ENCODE data around the gene PLCH2. TPM values are rescaled to one million over a fixed set of nuclear protein-coding genes. Genes with fewer than 3 reads are reported as not detected.

The PLCH2 gene
- total and polyA plus RNA-seq, 4 donors = 0.33 to 1.3 (median 1.0) TPM; not detected in 1

- TF ChIP-seq RAD21 (IDR thresholded peaks at IDR 0.05) (no peak), HNF4G (IDR thresholded peaks at IDR 0.05) (no peak), CTCF (IDR thresholded peaks at IDR 0.05; ENCODE audit: low read depth, low read length, missing input control) (no peak), ATF3 (IDR thresholded peaks at IDR 0.05) (no peak), HNF4A (conservative IDR thresholded peaks at IDR 0.05) (no peak), YY1 (IDR thresholded peaks at IDR 0.05) (no peak), FOXA1 (IDR thresholded peaks at IDR 0.05) (no peak), MAX (IDR thresholded peaks at IDR 0.05) (no peak), REST (IDR thresholded peaks at IDR 0.05) (no peak), JUND (IDR thresholded peaks at IDR 0.05) (no peak)
- 90% methylated on average over 9 of the region's 9 CpGs for WGBS
- Histone ChIP-seq H3K36me3 (ENCODE audit: control insufficient read depth in 4 of 4, insufficient read depth in 3 of 4, low read depth in 1 of 4, low read length in 3 of 4) (no peaks in the 10 kb centered on the region), H3K27me3 (ENCODE audit: control insufficient read depth in 4 of 4, insufficient read depth in 4 of 4, low read length in 3 of 4) (no peaks in the 10 kb centered on the region), H3K9me3 (ENCODE audit: control insufficient read depth in 4 of 4, low read length in 3 of 4) (peaks cover 0 to 9% (median 1%) of the 10 kb centered on the region in 4 donors), H3K27ac (ENCODE audit: low read depth in 1 of 2, low read length in 2 of 2) (no peak overlapping the region), H3K9ac (ENCODE audit: low read depth in 1 of 2, low read length in 2 of 2) (no peak overlapping the region), H3K4me3 (ENCODE audit: low read depth in 1 of 3, low read length in 3 of 3) (no peak overlapping the region), H3K4me1 (ENCODE audit: control insufficient read depth in 4 of 4, insufficient read depth in 4 of 4, low read length in 3 of 4) (no peaks in the 10 kb centered on the region)
- DNase-seq (ENCODE audit: low spot score) = no peak
These were observed 10.5 kb downstream of the PLCH2 start for GRCh38 chr1:2486558-2486957.

GRCh38 chr1:2488688-2489087 lies 12.6 kb downstream of the PLCH2 start:
- Histone ChIP-seq H3K4me1 (ENCODE audit: control insufficient read depth in 4 of 4, insufficient read depth in 4 of 4, low read length in 3 of 4) (peaks cover 0 to under 1% (median under 1%) of the 10 kb centered on the region in 4 donors), H3K9me3 (ENCODE audit: control insufficient read depth in 4 of 4, low read length in 3 of 4) (peaks cover 0 to 9% (median 1%) of the 10 kb centered on the region in 4 donors), H3K4me3 (ENCODE audit: low read depth in 1 of 3, low read length in 3 of 3) (no peak overlapping the region), H3K27ac (ENCODE audit: low read depth in 1 of 2, low read length in 2 of 2) (no peak overlapping the region), H3K36me3 (ENCODE audit: control insufficient read depth in 4 of 4, insufficient read depth in 3 of 4, low read depth in 1 of 4, low read length in 3 of 4) (no peaks in the 10 kb centered on the region), H3K27me3 (ENCODE audit: control insufficient read depth in 4 of 4, insufficient read depth in 4 of 4, low read length in 3 of 4) (no peaks in the 10 kb centered on the region), H3K9ac (ENCODE audit: low read depth in 1 of 2, low read length in 2 of 2) (no peak overlapping the region)
- DNase-seq (ENCODE audit: low spot score) = no peak
- WGBS = 89% methylated on average over 2 of the region's 2 CpGs
- TF ChIP-seq MAX (IDR thresholded peaks at IDR 0.05) = no peak
- TF ChIP-seq RXRA (IDR thresholded peaks at IDR 0.05) = no peak
- no peak for TF ChIP-seq FOXA1 (IDR thresholded peaks at IDR 0.05)
- no peak for TF ChIP-seq YY1 (IDR thresholded peaks at IDR 0.05)
- TF ChIP-seq SP1 (IDR thresholded peaks at IDR 0.05) = no peak
- TF ChIP-seq GABPA (IDR thresholded peaks at IDR 0.05 in 1 of 2, conservative IDR thresholded peaks at IDR 0.05 in 1 of 2) = no peak
- no peak for TF ChIP-seq TAF1 (conservative IDR thresholded peaks at IDR 0.05)
- TF ChIP-seq REST (IDR thresholded peaks at IDR 0.05) = no peak
- no peak for TF ChIP-seq RAD21 (IDR thresholded peaks at IDR 0.05)
- no peak for TF ChIP-seq HNF4A (conservative IDR thresholded peaks at IDR 0.05)
- no peak for TF ChIP-seq JUND (IDR thresholded peaks at IDR 0.05)
- no peak for TF ChIP-seq FOXA2 (IDR thresholded peaks at IDR 0.05)
- TF ChIP-seq ATF3 (IDR thresholded peaks at IDR 0.05) = no peak
- TF ChIP-seq NR2F2 (IDR thresholded peaks at IDR 0.05) = no peak
- no peak for TF ChIP-seq ZBTB33 (IDR thresholded peaks at IDR 0.05)
- no peak for TF ChIP-seq EGR1 (IDR thresholded peaks at IDR 0.05; ENCODE audit: low read depth in 2 of 2)
- no peak for TF ChIP-seq HNF4G (IDR thresholded peaks at IDR 0.05)

Data from liver (tissue), 9 donors.